OCI-M1 (cell line): ENCODE measurements around the gene LBHD1.
A peak's percentile ranks its signal among the peaks of the same experiment; 100 is the strongest.
"Not testable (repeated sequence)": the region's sequence is repeated elsewhere in the genome, so short reads cannot be mapped to it uniquely, and the experiment has no call there.

ENCODE experiments used
- DNase-seq: peaks from one replicate; lab custom pipeline; 2025; lab: John Stamatoyannopoulos, UW

LBHD1 gene

GRCh38 chr11:62693624-62694023, 21.6 kb upstream of the LBHD1 start:
- DNase-seq, result not testable (repeated sequence)

GRCh38 chr11:62689421-62690183, 17.5 kb upstream of the LBHD1 start, which contains the start of gene LRRN4CL:
Gene LRRN4CL (minus strand): TSS chr11:62689530. CDS start chr11:62688508, 1,022 bp downstream.
- no peak for DNase-seq

DNA sequence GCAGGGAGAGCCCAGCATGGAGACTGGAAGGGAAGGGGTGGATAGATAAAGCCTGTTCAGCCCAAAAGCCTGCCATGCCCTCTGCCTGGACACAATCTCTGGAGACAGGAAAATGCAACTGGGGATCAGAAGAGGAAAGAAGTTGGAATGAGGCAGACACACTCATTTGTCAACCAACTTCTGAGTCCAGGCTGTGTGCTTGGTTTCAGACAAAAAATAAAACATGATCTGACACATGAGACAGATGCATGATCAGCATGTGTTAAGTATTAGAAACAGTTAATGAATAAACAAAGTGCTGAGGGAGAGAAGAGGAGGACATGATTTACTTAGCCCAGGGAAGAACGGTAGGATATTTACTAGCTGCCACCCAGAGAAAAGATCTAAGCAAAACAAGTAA, 16.4 kb upstream of the LBHD1 start:
- DNase-seq, result no peak

GRCh38 chr11:62687508-62688396, 15.7 kb upstream of the LBHD1 start:
- no peak for DNase-seq

DNA sequence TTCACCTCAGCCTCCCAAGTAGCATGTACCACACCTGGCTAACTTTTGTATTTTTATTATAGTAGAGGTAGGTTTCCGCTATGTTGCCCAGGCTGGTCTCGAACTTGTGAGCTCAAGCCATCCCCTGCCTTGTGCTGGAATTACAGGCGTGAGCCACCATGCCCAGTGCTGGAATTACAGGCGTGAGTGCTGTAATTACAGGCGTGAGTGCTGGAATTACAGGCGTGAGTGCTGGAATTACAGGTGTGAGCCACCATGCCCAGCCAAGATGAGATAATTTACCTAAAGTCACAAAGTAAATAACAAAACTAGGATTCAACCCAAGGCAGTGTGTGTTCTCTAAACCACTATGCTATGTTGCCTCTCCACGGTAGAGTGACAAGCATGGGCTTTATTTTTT, 10.5 kb upstream of the LBHD1 start:
- no peak for DNase-seq

DNA sequence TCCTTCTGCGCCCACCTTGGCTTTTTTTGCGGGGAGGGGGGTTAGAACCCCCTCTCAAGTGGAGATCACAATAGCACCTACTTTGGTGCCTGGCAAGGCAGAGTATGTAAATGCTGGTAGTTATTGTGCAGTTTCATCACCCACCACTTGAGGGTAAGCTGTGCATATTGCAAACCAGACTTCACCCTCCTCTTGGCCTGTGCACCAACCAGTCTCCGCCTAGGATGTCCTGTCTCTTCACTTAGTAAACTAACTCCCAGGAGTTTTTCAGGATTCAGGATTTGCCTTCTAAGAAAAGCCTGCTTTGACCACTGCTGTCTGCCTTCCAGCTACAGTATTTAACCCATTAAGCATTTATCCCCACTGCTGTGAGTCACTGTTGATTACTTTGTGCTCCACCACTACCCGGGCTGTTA, 8.8 kb upstream of the LBHD1 start:
- peak; percentile 88 for DNase-seq

DNA sequence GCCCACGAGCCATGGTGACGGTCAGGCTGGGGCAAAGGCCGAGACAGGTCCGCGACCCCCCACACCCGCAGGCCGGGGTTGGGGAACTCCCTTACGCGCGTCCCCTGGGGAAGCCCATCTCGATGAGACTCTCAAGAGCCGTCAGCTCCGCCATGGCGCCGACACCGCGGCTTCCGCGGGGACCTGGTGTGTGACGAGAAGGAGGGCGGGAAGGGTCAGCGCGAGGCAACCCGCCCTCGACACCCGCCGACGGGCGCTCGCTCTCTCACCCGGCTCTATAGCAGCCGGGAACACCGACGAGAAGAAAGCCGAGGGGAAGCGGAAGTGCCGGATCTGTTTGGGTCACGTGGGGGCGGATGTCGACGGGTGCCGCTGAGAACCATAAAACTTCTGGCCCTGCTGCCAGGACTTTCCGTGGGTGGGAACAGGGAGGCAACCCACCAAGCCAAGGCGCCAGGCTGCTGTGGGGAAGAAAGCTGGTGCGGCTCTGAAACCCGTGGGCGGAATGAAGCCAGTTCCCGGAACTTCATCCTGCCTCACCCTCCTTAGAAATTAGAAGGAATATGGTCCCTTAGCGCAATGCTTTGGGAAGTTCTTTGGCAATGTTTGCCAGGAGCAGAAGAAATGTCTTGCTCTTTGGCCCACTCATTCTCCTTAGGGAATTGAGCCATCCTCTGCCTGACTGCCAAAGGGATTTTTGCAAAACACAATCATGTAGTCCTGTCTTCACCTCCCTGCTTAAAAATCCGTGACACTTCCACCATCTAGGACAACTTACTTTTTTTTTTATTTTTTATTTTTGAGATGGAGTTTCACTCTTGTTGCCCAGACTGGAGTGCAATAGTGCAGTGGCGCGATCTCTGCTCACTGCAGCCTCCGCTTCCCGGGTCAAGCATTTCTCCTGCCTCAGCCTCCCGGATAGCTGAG, 7.0 kb upstream of the LBHD1 start, which contains the start of gene UBXN1:
TSS of gene UBXN1 (minus strand) at position 304 of the 927 bp plus-strand sequence. CDS start at position 154, 150 bp downstream.
- DNase-seq, result peak; percentile 93

DNA sequence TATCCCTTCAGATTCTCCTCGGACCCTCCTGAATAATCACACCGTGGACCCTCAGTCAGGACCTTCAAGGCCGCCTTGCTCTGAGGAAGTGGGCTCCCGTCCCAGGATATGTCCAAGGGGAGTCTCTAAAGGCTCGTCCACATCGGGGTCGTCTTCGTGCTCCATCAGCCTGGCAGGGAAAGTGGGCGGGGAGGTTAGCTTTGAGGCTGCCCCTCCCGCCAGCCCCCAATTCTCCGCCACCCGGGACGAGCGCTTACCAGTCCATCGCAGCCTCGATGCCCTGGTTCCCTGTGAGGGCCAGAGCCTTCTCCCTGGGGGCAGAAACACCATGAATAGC, 6.3 kb upstream of the LBHD1 start:
- no peak for DNase-seq

DNA sequence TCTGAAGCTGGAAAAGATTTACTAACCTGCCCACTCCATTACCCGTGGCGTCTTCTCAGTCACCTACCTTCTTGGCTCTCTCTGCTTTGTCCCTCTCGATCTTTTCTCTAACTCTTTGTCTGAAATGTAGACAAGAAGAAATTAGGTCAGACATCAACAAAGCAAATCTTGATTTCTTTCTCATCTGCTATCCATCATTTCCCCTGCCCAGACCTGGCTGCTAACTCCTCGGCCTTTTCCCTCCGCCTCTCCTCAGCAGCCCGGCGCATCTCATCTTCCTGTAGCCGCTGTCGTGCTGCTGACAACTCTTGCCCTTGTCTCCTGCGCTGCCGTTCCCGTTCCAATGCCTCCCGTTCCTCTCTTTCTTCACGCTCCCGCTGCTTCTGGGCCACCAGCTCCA, 5.6 kb upstream of the LBHD1 start:
- DNase-seq, result no peak

GRCh38 chr11:62677156-62677555, 5.1 kb upstream of the LBHD1 start:
- DNase-seq, result no peak

DNA sequence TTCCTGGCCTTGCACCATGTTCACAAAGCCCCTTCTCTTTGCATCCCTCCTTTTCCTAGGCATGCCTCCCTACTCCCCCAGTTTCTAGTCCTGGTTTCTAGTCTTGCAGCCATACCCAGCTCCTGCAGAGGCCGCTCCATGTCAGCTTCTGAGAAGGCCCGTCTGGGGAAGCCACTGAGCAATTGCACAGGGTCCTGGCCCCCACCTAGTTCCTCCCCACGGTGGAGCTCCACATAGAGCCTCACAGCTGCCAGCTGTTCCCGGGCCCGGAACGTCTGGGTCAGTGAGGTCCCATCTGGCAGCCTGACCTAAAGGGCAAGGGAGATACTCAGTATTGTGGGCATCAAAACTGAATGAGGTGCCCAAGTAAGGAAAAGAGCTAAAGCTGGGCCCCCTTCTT, 4.6 kb upstream of the LBHD1 start:
- DNase-seq, result no peak

DNA sequence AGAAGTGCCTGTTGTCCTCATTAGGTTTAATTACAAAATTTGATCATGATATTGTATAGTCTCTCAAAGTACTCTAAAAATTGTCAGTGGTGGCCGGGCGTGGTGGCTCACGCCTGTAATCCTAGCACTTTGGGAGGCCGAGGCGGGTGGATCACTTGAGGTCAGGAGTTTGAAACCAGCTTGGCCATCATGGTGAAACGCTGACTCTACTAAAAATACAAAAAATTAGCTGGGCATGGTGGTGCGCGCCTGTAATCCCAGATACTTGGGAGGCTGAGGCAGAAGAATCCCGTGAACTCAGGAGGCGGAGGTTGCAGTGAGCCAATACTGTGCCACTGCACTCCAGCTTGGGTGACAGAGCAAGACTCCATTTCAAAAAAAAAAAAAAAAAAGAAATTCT, 3.3 kb upstream of the LBHD1 start:
- DNase-seq, result not testable (repeated sequence)

- no peak for DNase-seq
Measured at GRCh38 chr11:62673196-62673525, 1.1 kb upstream of the LBHD1 start.

DNA sequence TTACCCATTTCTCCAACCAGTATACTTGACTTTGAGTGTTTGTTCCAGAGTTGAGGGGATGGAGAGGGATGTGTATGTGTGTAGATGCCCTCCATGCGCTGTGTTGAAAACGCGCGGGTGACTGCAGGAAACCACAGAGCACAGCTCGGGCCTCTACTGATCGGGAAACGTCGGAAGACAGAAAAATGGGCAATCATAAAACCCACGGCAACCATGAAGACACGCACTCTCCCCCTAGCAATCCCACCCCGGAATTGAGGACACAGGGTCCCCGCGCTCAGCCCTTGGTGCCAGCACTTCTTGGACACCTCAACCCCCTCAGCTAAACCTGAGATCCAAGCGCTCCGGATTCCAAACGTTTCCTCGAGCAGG, 845 bp downstream of the LBHD1 start:
- no peak for DNase-seq

DNA sequence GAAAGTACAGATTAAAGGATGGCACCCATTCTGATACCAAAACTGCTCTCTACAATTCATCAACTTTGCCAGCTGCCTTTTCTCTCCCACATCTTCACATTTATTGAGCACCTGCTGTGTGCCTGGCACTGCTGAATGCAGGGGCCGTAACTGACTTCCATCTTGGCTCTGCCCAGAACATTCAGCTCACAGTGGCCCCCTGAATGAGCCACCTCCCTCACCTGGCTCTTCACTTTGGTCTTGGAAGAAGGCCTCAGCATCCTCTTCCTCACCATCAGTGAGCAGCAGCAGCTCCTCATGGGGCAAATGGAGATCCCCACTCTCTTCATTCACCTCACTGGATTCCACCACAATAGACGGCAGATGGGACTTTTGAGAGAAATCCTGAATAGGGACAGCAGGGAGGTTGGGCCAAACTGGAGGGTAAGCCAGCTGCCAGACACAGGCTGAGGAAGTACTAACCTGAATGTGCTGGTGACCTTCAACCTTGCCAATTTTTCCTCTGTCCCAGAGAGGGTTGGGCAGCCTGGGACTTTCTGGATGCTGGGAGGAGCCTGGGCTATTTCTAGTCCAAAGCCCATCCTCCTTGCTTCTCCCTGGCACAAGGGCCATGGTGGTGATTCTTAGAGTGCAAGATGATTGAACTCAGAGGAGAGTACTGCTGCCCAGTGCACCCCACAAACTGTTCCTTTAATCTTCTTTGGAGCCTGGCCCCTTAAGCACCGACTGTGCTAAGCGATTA, 2.5 kb downstream of the LBHD1 start:
- peak; percentile 31 for DNase-seq

DNA sequence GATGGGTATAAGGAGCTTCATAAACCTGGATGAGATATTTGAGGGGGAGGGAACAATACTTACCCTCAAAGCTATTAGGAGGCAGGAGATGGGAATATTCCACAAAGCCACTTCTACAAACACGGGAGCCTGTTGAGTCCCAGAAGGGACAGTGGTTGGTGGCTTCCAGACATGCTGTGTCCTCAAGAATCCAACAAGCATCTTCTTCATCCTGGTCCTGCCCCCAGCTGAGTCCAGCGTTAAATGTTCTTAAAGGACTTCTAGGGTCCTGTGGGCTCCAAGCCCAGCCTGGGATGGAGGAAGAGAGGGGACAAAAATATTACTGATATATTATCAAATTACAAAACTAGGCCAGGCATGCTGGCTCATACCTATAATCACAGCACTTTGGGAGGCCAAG, 4.6 kb downstream of the LBHD1 start:
- no peak for DNase-seq

- peak; percentile 54 for DNase-seq
Measured at GRCh38 chr11:62666259-62666926, 5.7 kb downstream of the LBHD1 start.

- peak; percentile 82 for DNase-seq
Measured at GRCh38 chr11:62665599-62666258, 6.3 kb downstream of the LBHD1 start.

- peak; percentile 97 for DNase-seq
Measured at GRCh38 chr11:62665075-62665598, 6.9 kb downstream of the LBHD1 start, which contains the start of the genes C11orf98 and CSKMT. Gene C11orf98 (minus strand): TSS chr11:62665210. CDS start chr11:62665169, 41 bp downstream. Gene CSKMT (plus strand): TSS chr11:62665312. CDS start chr11:62665880, 568 bp downstream.
